PFSK-1 (cell line): Measurements from ENCODE around the gene M6PR.

ENCODE experiments used
- FOXP2 ChIP-seq: optimal IDR thresholded peaks from 2 replicates; pipeline ENCODE3; 2011; ENCODE audit warnings: borderline replicate concordance, control low read depth, inconsistent platforms; ENCODE audit not compliant: insufficient read depth; ENCODE audit errors: extremely low read length, extremely low read depth
- REST ChIP-seq, 2 experiments: IDR thresholded peaks; 2 replicates each; pipeline versions ENCODE4 v1.6.1 to v1.8.0; 2011 to 2012; ENCODE audit warnings: low read depth in 2 of 2, low read length in 2 of 2, control low read depth in 1 of 2, inconsistent platforms in 1 of 2, mild to moderate bottlenecking in 1 of 2, moderate library complexity in 1 of 2; ENCODE audit not compliant: insufficient read depth in 1 of 2

GRCh38 chr12:8914716-8915526, 34.5 kb downstream of the M6PR start:
- no peak for TF ChIP-seq FOXP2
- no peak for TF ChIP-seq REST (IDR thresholded peaks at IDR 0.05; ENCODE audit: insufficient read depth in 1 of 2, low read depth in 2 of 2, low read length in 2 of 2)
